Stimulated activated CD4-positive, alpha-beta T cell treated with anti-CD3 and anti-CD28 coated beads, Interleukin-4, amount 100 ng/mL, for 4 hours (primary cell): ENCODE measurements around the gene PLA2G4C.
A peak's percentile ranks its signal among the peaks of the same experiment; 100 is the strongest.
"Not testable (repeated sequence)": the region's sequence is repeated elsewhere in the genome, so short reads cannot be mapped to it uniquely, and the experiment has no call there.

Experiments used
- DNase-seq, 2 experiments: peaks; one replicate each; pipeline ENCODE4 v3.0.0-alpha.2; 2020

PLA2G4C gene

DNA sequence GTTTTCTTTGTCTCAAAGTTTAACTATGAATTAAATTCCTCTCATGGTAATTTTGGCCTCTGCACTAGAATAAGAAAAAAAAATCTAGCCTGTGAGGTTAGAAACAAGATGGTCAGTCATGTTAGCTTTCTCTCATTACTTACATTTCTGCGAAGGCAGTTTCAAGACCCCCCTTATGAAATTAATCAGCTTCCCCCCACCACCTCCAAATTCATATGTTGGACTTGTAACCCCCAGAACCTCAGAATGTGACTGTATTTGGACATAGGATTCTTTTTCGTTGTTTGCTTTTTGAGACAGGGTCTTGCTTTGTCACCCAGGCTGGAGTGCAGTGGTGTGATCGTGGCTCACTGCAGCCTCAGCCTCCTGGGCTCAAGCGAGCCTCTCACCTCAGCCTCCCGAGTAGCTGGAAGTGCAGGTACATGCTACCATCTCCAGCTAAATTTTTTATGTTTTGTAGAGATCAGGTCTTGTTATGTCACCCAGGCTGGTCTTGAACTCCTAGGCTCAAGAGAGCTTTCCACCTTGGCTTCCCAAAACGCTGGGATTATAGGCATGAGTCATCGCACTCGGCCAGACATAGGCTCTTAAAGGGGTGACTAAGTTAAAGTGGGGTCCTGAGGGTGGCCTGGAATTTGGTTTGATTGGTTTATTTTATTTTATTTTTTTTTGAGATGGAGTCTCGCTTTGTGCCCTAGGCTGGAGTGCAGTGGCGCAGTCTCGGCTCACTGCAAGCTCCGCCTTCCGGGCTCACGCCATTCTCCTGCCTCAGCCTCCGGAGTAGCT is 1.4 kb downstream of the PLA2G4C start:
- DNase-seq = no peak

DNA sequence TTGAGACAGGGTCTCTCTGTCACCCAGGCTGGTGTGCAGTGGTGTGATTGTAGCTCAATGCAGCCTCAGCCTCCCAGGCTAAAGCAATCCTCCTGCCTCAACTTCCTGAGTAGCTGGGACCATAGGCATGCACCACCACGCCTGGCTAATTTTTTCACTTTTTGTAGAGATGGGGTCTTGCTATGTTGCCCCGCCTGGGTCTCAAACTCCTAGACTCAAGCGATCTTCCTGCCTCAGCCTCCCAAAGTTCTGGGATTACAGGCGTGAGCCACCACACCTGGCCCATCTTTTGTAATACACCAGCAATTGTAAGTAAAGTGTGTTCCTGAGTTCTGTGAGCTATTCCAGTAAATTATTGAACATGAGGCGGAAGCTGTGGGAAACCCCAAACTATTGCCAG is 6.7 kb downstream of the PLA2G4C start:
- DNase-seq = no peak

DNA sequence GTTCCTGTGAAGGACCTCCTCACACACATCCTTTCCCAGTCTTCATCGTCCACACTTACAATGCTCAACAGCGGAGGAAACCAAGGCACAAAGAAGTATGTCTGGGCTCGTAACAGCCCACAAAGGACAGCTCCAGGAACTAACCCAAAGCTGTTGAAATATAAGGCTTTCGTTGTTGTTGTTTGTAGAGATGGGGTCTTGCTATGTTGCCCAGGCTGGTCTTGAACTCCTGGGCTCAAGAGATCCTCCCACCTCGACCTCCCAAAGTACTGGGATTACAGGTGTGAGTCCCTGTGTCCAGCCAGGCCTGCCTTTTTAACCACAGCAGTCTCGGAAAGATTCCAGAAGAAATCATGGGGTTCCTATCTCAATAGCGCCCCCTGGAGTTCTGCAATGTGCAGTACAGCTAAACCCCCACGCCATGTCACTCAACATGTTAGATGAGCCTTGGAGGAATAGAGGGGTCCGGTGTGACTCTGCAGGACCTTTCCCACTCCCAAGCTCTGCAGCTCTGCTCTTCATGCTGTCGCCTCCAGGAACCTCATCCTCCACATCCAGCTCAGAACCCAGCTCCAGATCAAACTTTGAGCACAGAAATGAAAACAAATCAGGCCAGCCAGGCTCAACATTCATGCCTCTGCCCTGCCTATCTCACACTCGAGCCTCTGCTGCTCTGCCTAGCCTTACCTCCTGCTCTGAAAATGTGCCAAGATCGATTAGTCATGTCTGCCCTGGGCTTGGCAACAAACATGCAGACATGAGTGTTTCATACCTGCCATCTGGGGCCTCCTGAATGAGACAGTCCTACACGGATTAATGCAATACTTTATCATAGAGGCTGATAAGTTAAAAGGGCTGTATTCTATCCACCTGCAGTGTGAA is 7.5 kb downstream of the PLA2G4C start:
- peak in 1 of 2 experiments; percentile 5 for DNase-seq

- no peak for DNase-seq
These were observed 14.9 kb downstream of the PLA2G4C start for GRCh38 chr19:48095612-48096175.

- no peak for DNase-seq
These were observed 15.8 kb downstream of the PLA2G4C start for GRCh38 chr19:48094855-48095203.

DNA sequence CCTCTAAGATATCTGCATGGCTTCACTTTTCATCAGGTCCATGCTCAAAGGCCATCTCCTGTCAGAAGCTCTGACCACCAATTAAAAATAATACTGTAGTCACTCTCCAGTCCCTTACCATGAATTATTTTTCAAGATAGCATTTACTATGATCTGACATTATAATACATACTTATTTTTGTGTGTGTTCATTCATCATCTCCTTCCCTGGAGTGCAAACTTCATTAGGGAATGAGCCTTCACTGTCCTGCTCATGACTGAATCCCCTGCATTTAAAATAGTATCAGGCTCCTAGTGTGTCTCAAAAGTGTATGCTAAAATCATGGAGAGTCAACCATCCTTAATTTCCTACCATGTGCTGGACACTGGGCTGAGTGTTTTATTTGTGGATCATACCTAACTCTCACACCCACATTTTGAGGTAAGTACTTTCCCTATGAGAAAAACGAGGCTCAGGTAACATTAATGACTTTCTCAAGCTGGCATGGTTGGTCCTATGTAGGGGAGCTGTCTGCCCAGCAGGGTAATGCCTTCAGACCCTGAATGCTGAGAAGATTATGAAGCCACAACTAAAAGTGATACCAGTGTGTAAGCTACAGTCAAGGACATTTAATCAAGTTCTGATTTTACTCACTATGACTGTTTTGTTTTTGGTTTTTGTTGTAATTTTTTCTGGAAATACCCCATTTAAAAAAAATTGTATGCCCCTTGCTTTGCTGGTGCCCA is 16.3 kb downstream of the PLA2G4C start:
- DNase-seq = no peak

DNA sequence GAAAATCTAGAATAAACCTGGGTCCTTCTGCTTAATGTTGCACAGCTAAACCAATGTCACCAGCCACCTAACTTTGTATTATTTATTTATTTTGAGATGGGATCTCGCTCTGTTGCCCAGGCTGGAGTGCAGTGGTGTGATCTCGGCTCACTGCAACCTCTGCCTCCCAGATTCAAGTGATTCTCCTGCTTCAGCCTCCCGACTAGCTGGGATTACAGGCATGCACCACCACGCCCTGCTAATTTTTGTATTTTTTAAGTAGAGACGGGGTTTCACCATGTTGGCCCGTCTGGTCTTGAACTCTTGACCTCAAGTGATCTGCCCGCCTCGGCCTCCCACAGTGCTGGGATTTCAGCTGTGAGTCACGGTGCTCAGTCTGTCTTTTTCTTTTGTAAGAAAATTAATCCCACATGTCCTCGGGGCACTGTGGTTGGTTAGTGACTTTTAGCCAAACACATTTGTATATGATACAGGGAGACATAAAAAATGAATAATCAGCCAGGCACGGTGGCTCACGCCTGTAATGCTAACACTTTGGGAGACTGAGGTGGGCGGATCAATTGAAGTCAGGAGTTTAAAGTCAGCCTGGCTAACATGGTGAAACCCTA is 19.4 kb downstream of the PLA2G4C start:
- not testable (repeated sequence) for DNase-seq

GRCh38 chr19:48090281-48090802 is 20.3 kb downstream of the PLA2G4C start:
- DNase-seq = no peak

GRCh38 chr19:48088991-48089390 is 21.6 kb downstream of the PLA2G4C start:
- DNase-seq = not testable (repeated sequence)

GRCh38 chr19:48085904-48086864 is 24.4 kb downstream of the PLA2G4C start:
- DNase-seq = no peak

GRCh38 chr19:48085076-48085475 is 25.5 kb downstream of the PLA2G4C start:
- no peak for DNase-seq

GRCh38 chr19:48081106-48081505 is 29.5 kb downstream of the PLA2G4C start:
- DNase-seq = no peak

- DNase-seq = not testable (repeated sequence)
These were observed 40.3 kb downstream of the PLA2G4C start for GRCh38 chr19:48070177-48070769.

DNA sequence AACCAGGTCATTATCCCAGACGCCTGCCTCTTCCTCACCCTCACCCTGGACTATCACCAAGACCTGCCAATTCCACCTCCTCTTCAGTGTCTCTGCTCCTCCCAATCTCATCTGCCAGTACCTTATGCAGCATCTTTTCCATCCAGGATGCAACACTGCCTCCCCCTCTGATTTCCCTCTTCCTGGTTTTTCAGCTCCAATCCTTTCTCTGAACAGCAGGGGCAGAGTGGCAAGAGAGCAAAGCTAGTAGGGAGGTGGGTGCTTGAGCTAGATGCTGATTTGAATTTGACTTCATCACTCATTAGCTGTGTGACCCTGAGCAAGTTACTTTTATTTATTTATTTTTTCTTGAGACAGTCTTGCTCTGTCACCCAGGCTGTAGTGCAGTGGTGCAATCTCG is 41.2 kb downstream of the PLA2G4C start:
- DNase-seq = no peak

DNA sequence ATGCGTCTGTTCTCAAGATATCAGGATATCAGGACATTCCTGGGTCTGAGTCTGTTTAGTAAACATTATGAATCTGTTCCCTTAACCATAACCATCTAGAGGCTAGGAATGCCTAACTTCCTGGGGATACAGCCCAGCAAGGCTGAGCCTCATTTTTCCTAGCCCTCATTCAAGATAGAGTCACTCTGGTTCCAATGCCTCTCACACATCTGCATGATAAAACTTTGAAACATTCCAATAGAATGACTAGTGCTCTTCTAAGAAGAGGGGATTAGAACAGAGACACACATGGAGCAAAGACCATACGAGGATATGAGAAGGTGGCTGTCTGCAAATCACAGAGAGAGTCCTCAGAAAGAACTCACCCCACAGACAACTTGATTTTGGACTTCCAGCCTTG is 46.1 kb downstream of the PLA2G4C start:
- no peak for DNase-seq

DNA sequence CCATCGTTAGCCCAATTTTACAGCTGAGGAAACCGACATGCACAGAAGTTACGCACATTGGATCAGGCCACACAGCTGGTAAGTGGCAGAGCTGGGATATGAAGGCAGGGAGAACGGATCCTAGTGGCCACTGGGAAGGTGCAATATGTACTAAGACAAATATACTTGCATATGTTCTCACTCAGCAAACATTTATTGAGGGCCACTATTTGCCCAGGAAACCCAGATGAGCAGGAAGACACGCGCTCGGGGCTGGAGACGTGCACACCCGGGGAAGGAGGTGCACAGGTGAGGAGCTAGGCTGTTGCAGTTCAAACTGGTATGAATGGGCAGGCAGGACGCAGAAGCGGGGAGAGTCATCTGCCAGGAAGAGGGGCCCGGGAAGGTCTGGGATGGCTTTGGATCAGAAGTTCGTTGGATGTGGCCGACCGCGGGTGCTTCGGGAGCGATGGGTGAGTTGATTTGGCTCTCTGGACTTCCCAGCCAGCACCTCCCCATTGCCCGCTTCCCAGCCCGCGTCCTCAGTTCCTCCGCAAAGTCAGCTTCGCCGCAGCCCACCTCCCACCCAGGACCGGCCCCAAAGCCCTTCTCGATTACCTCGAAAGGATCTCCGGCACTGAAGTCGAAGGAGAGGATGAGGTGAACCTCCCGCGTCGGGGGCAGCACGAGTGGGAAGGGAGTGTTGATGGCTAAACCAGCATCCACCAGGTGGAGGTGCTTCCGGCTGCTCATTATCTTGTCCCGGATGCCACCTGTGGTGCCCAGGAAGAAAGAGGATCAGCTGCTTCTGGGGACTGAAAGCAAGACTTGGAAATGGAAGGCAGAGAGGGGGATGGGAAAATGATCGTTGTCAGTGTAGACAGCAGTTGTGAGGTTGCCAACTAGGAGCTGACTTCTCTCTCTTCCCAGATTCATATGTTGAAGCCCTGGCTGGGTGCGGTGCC is 48.9 kb downstream of the PLA2G4C start:
- DNase-seq = no peak

GRCh38 chr19:48060381-48060780 is 50.2 kb downstream of the PLA2G4C start:
- no peak for DNase-seq

DNA sequence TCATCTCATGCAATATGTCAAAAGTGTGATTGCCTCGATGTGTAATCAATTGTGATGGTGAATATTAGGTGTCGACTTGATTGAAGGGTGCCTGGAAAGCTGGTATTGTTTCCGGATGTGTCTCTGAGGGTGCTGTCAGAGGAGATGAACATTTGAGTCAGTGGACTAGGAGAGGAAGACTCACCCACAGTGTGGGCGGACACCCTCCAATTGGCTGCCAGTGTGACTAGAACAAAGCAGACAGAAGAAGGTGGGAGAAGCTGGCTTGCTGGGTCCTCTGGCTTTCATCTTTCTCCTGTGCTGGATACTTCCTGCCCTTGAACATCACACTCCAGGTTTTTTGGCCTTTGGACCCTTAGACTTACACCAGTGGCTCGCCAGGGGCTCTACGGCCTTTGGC is 51.3 kb downstream of the PLA2G4C start:
- DNase-seq = no peak

GRCh38 chr19:48053856-48054255 is 56.8 kb downstream of the PLA2G4C start:
- no peak for DNase-seq

DNA sequence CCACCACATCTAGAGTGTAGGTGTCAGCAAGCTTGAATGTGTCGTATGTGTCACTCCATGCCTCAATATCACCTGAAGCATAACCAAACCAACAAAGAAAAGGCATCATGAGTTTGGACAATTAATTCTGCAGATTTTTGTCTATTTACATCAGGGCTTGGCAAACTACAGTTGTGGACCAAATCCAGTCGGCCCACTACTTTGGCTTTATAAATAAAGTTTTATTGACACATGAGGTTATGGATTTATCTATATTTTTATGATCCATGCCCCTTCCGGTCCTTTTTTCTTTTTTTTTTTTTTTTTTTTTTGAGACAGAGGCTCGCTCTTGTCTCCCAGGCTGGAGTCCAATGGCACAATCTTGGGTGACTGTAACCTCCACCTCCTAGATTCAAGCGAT is 57.5 kb downstream of the PLA2G4C start:
- no peak for DNase-seq
